Effector memory CD8-positive, alpha-beta T cell (primary cell): ENCODE results near the gene RFC2.
A peak's percentile ranks its signal among the peaks of the same experiment; 100 is the strongest.
"Not testable (repeated sequence)": the region's sequence is repeated elsewhere in the genome, so short reads cannot be mapped to it uniquely, and the experiment has no call there.

ENCODE experiments used
- ATAC-seq: fragments of 150-1000 bp; cut with Tn5 transposase; replicated peaks from 2 replicates; pipeline ENCODE4 v1.10.0; 2021; ENCODE audit warnings: mild to moderate bottlenecking, moderate library complexity
- DNase-seq, 3 experiments: peaks; one replicate each; pipeline ENCODE4 v3.0.0; 2021
- H3K27ac Mint-ChIP-seq, 2 donors: one replicate each; pipeline ENCODE4 v1.8.0; 2022; ENCODE audit warnings: mild to moderate bottlenecking in 2 of 2, mixed read lengths in 2 of 2, moderate library complexity in 2 of 2
- H3K27me3 Mint-ChIP-seq, 2 donors: one replicate each; pipeline ENCODE4 v1.8.0; 2022; ENCODE audit warnings: mixed read lengths in 2 of 2
- H3K36me3 Mint-ChIP-seq: one replicate; pipeline ENCODE4 v1.8.0; 2022; ENCODE audit warnings: mild to moderate bottlenecking, moderate library complexity, mixed read lengths; ENCODE audit not compliant: insufficient read depth
- H3K4me1 Mint-ChIP-seq, 2 donors: one replicate each; pipeline ENCODE4 v1.8.0; 2022; ENCODE audit warnings: low read depth in 2 of 2, mixed read lengths in 2 of 2
- H3K4me3 Mint-ChIP-seq, 2 donors: one replicate each; pipeline ENCODE4 v1.8.0; 2022; ENCODE audit warnings: mild to moderate bottlenecking in 2 of 2, mixed read lengths in 2 of 2, moderate library complexity in 2 of 2
- H3K9me3 Mint-ChIP-seq, 2 donors: one replicate each; pipeline ENCODE4 v1.8.0; 2022; ENCODE audit warnings: mixed read lengths in 2 of 2

The RFC2 gene

GRCh38 chr7:74269757-74270277, 15.6 kb upstream of the RFC2 start:
- Mint-ChIP-seq H3K4me3 (peak overlapping the region; percentile 68 to 81), H3K9me3 (no peaks in the 10 kb centered on the region), H3K36me3 (peaks cover 1% of the 10 kb centered on the region), H3K27ac (peak overlapping the region in 1 of 2 donors; percentile 19), H3K4me1 (peaks cover 0 to 6% of the 10 kb centered on the region in 2 donors), H3K27me3 (peaks cover 5 to 14% of the 10 kb centered on the region in 2 donors)
- ATAC-seq = peak; percentile 94
- peak; percentile 55 to 73 (median 60) for DNase-seq

- ATAC-seq (no peak), DNase-seq (no peak)
- peaks cover 4% of the 10 kb centered on the region for H3K36me3 Mint-ChIP-seq
- H3K27ac Mint-ChIP-seq = no peak overlapping the region
- peaks cover 0 to 6% of the 10 kb centered on the region in 2 donors for H3K4me1 Mint-ChIP-seq
- H3K9me3 Mint-ChIP-seq = no peaks in the 10 kb centered on the region
- peak overlapping the region in 1 of 2 donors; percentile 68 for H3K4me3 Mint-ChIP-seq
- peaks cover 9 to 23% of the 10 kb centered on the region in 2 donors for H3K27me3 Mint-ChIP-seq
These were observed 13.8 kb upstream of the RFC2 start for GRCh38 chr7:74267756-74268565.

GRCh38 chr7:74266191-74266963, 12.2 kb upstream of the RFC2 start:
- Mint-ChIP-seq H3K27me3 (peaks cover 4 to 15% of the 10 kb centered on the region in 2 donors), H3K4me3 (no peak overlapping the region), H3K9me3 (no peaks in the 10 kb centered on the region), H3K4me1 (peaks cover 0 to 3% of the 10 kb centered on the region in 2 donors), H3K36me3 (peaks cover 4% of the 10 kb centered on the region), H3K27ac (no peak overlapping the region)
- DNase-seq (no peak), ATAC-seq (no peak)

- ATAC-seq = no peak
- no peak overlapping the region for H3K27ac Mint-ChIP-seq
- H3K4me1 Mint-ChIP-seq = no peaks in the 10 kb centered on the region
- no peak for DNase-seq
- no peak overlapping the region for H3K4me3 Mint-ChIP-seq
- peaks cover 4 to 15% of the 10 kb centered on the region in 2 donors for H3K27me3 Mint-ChIP-seq
- H3K36me3 Mint-ChIP-seq = peaks cover 4% of the 10 kb centered on the region
- no peaks in the 10 kb centered on the region for H3K9me3 Mint-ChIP-seq
These were observed 9.4 kb upstream of the RFC2 start for GRCh38 chr7:74263399-74264120.

- H3K4me1 Mint-ChIP-seq = no peaks in the 10 kb centered on the region
- peaks cover 4% of the 10 kb centered on the region for H3K36me3 Mint-ChIP-seq
- H3K27me3 Mint-ChIP-seq = peaks cover 4 to 15% of the 10 kb centered on the region in 2 donors
- no peak for ATAC-seq
- no peak overlapping the region for H3K4me3 Mint-ChIP-seq
- no peak for DNase-seq
- no peaks in the 10 kb centered on the region for H3K9me3 Mint-ChIP-seq
- no peak overlapping the region for H3K27ac Mint-ChIP-seq
These were observed 8.6 kb upstream of the RFC2 start for GRCh38 chr7:74262639-74263398.

- Mint-ChIP-seq H3K9me3 (no peaks in the 10 kb centered on the region), H3K36me3 (peaks cover 12% of the 10 kb centered on the region), H3K4me3 (no peak overlapping the region), H3K4me1 (peaks cover 12 to 17% of the 10 kb centered on the region in 2 donors), H3K27ac (no peak overlapping the region), H3K27me3 (peaks cover 3 to 13% of the 10 kb centered on the region in 2 donors)
- no peak for ATAC-seq
- no peak for DNase-seq
These were observed 4.4 kb upstream of the RFC2 start for GRCh38 chr7:74258639-74259038.

- peak overlapping the region; percentile 66 to 95 for H3K27ac Mint-ChIP-seq
- H3K4me3 Mint-ChIP-seq = peak overlapping the region; percentile 57 to 93
- ATAC-seq (no peak), DNase-seq (no peak)
- no peaks in the 10 kb centered on the region for H3K27me3 Mint-ChIP-seq
- H3K4me1 Mint-ChIP-seq = peaks cover 16 to 17% of the 10 kb centered on the region in 2 donors
- H3K9me3 Mint-ChIP-seq = no peaks in the 10 kb centered on the region
- H3K36me3 Mint-ChIP-seq = peaks cover 19% of the 10 kb centered on the region
These were observed 2.6 kb upstream of the RFC2 start for GRCh38 chr7:74256491-74257408.

GRCh38 chr7:74255461-74255860, 1.3 kb upstream of the RFC2 start:
- Mint-ChIP-seq H3K36me3 (peaks cover 27% of the 10 kb centered on the region), H3K4me3 (peak overlapping the region; percentile 93 to 94), H3K4me1 (peaks cover 17 to 24% of the 10 kb centered on the region in 2 donors), H3K27ac (peak overlapping the region; percentile 66 to 95)
- not testable (repeated sequence) for DNase-seq, H3K27me3 Mint-ChIP-seq, H3K9me3 Mint-ChIP-seq, ATAC-seq

- ATAC-seq (no peak), DNase-seq (no peak)
- no peaks in the 10 kb centered on the region for H3K9me3 Mint-ChIP-seq
- H3K4me1 Mint-ChIP-seq = peaks cover 19 to 27% of the 10 kb centered on the region in 2 donors
- H3K27ac Mint-ChIP-seq = peak overlapping the region; percentile 95 to 97
- H3K36me3 Mint-ChIP-seq = peaks cover 31% of the 10 kb centered on the region
- H3K4me3 Mint-ChIP-seq = peak overlapping the region; percentile 93 to 94
- no peaks in the 10 kb centered on the region for H3K27me3 Mint-ChIP-seq
These were observed 720 bp upstream of the RFC2 start for GRCh38 chr7:74254858-74255379.

GRCh38 chr7:74253835-74254128, 417 bp downstream of the RFC2 start:
- Mint-ChIP-seq H3K4me1 (peaks cover 19 to 27% of the 10 kb centered on the region in 2 donors), H3K27me3 (no peaks in the 10 kb centered on the region), H3K4me3 (peak overlapping the region; percentile 93 to 94), H3K9me3 (no peaks in the 10 kb centered on the region), H3K27ac (peak overlapping the region; percentile 95 to 97), H3K36me3 (peaks cover 42% of the 10 kb centered on the region)
- peak; percentile 8 for ATAC-seq
- no peak for DNase-seq

- peak overlapping the region; percentile 95 to 97 for H3K27ac Mint-ChIP-seq
- DNase-seq (no peak), ATAC-seq (no peak)
- H3K9me3 Mint-ChIP-seq = no peaks in the 10 kb centered on the region
- peaks cover 46% of the 10 kb centered on the region for H3K36me3 Mint-ChIP-seq
- H3K27me3 Mint-ChIP-seq = no peaks in the 10 kb centered on the region
- peak overlapping the region; percentile 93 to 94 for H3K4me3 Mint-ChIP-seq
- peaks cover 19 to 27% of the 10 kb centered on the region in 2 donors for H3K4me1 Mint-ChIP-seq
These were observed 868 bp downstream of the RFC2 start for GRCh38 chr7:74253331-74253730.

GRCh38 chr7:74252893-74253292, 1.3 kb downstream of the RFC2 start:
- H3K27ac Mint-ChIP-seq = peak overlapping the region in 1 of 2 donors; percentile 97
- peaks cover 19 to 27% of the 10 kb centered on the region in 2 donors for H3K4me1 Mint-ChIP-seq
- H3K36me3 Mint-ChIP-seq = peaks cover 51% of the 10 kb centered on the region
- H3K9me3 Mint-ChIP-seq = no peaks in the 10 kb centered on the region
- DNase-seq = no peak
- no peaks in the 10 kb centered on the region for H3K27me3 Mint-ChIP-seq
- ATAC-seq = no peak
- H3K4me3 Mint-ChIP-seq = peak overlapping the region in 1 of 2 donors; percentile 40
